HG03558 (cell line): Measurements from ENCODE around the gene APLN.

ENCODE experiments used
- ATAC-seq: cut with Tn5 transposase; IDR thresholded peaks from one replicate; pipeline ENCODE4 v1.9.1; 2021; ENCODE audit warnings: moderate number of reproducible peaks; ENCODE audit not compliant: unreplicated experiment; ENCODE audit errors: extremely low read depth

Gene APLN

DNA sequence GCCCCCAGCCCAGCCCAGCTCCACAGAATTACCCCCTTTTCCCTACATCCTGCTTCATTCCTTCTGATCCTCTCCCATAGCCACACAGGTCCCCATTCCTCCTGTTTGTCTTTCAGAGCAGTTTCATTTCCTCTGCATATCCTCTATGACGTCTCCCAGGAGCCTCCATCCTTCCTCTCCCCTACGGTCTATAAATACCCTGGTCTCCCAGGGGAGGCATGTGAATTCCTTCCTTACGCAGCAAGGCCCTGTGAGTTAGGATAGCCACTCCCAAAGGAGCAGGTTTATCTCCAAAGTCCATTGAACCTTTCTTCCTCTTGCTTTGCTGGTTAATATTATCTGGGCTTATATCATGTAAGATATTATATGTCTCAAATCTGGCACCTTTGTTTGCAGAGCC is 8.4 kb upstream of the APLN start:
- no peak for ATAC-seq

DNA sequence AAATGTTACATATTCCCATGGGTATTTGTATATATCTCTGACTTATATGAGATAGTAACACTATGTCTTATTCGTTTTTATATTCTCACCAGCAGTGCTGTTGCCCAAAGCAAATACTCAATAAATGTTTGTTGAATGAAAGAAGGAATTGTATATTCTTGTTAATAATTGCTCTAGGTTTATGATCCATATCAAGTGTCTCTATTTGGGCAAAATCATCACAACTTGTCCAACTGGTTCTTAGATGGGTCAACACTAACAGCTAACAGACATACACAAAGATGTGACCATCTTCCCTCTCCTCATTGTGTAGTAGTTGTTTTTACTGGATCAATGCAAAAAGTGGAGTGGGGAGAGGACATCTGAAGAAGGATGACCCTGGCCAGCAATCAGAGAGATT is 6.6 kb upstream of the APLN start:
- ATAC-seq, result no peak

DNA sequence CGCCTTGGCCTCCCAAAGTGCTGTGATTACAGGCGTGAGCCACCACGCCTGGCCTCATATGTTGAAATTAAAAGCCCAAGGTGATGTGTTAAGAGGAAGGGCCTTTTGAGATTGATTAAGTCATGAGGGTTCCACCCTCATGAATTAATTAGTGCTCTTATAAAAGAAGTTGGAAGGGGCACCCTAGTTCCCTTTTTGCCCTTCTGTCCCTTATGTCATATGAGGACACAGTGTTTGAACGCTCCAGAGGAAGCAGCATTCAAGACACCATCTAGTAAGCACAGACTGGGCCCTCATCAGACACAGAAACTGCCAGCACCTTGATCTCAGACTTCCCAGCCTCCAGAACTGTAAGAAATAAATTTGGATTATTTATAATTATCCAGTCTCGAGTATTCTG is 5.1 kb upstream of the APLN start:
- ATAC-seq, result no peak

DNA sequence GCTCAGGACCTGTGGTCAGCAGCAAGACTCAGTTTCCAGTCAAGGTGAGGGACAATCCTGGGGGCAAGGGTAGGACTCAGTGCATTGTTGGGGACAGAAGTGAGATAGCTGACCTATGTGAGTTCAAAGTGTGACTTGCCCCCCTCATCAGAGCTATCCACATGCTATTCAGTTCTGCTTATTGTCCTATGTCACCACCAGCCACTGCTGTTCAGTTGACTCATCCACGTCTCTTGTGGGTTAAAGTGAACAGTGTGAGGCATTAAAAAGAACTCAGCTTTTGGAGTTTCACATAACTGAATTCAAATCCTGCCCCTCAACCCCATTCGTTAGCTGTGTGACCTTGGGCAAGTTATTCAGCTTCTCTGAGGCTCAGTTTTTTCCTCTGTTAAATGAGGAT is 4.4 kb upstream of the APLN start:
- no peak for ATAC-seq

DNA sequence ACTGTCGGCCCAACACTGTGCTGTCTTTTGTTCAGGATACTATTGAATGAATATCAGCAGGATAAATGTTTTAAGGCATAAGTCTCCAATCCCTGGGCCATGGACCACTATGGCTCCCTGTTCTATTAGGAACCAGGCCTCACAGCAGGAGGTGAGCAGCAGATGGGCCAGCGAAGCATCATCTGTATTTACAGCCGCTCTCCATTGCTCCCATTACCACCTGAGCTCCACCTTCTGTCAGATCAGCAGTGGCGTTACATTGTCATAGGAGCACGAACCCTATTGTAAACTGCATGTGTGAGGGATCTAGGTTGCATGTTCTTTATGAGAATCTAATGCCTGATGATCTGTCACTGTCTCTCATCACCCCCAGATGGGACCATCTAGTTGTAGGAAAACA is 3.7 kb upstream of the APLN start:
- no peak for ATAC-seq

DNA sequence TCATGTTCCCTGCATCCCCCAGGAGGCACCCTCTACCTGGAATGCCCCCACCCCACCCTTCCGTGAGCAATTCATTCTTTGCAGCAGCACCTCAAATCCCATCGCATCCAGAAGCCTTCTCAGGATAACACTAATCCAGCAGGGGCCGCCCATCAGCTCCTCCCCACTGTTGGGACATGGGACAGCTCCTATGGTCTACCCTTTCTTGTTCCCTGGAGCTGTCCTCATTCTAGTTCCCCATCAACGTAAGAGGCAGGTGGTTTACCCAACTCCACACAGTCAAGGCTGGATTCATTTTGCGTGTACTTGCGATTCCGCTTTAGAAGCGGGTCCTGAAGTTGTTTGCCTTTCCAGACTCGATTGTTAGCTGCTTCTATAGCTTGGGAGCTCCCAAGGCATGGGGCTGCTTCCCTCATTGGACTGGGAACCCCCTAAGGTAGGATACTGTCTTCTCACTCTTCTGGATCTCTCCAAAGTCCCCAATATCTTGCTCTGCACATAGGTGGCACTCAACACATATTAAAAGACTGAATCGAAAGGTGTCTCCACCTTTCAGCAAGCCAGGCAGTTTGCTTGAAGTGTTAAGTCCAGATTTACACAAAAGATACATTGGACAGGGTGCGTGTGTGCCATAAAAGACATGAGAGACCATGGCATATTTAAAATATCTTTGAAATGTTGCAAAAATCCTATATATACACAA is 942 bp upstream of the APLN start:
- ATAC-seq, result no peak

DNA sequence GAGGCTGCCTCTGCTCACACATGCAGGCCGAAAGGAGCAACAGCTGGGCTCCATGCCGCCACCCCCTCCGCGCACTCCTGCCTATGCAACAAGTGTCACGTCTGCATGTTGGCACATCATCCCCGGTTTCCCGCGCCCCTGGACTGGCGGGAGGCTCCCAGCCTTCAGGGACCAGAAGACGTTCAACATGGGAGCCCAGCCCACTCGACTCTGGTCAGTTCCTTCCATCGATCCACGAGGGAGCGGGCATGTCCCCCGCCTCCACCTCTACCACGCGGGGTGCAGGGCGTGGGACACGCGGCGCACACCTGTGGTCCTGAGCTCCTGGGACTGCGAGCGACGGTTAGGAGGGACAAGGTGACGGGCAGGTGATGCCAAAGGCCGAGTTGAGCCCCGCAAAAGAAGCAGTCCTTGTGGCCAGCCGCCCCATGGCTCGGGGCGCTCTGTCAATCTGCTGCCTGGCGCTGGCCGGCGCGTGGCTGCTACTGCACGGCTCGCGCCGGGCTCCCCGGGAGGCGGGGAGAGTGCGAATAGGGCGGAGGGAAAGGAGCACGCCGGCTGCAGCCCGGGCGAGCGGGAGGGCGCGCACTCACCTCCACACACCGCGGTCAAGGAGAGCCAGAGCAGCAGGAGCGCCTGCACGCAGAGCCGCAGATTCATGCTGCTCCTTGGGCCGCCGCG is 645 bp downstream of the APLN start:
- no peak for ATAC-seq

DNA sequence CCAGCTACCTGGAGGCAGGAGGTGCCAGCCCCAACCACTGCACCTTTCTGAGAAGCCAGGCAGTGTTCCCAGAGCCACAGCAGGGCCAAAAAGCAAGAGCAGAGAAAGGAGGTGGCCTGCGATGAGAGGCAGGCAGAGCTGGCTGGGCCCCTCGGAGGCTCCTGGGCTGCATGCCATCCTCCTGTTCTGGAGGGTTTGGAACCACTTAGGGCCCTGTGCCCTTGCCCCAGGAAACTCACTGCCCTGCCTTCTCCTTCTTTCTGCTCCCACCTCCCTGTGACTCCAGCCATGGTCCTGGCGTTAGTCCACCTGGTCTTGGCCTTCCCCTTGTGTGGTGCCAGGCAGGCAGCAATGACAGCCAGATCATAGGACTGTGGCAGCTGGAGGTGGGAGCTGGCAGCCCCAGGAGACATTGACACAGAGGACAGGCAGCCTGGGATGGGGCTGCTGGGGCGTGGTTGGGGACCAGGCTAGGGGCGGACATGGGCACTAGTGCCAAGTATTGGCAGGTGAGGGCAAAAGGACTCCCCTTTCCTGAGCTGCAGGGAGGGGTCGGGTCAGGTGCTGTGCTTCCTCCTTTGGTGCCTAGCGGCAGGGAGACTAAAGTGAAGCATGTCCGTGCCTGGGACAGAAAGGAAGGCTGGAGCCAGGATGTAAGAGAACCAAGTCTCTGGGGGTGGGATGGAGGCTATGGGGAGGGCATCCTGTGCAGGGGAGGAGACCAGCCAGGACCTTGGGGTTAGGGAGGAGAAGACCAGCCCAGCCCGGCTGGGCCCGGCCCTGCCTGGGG is 1.4 kb downstream of the APLN start:
- no peak for ATAC-seq

DNA sequence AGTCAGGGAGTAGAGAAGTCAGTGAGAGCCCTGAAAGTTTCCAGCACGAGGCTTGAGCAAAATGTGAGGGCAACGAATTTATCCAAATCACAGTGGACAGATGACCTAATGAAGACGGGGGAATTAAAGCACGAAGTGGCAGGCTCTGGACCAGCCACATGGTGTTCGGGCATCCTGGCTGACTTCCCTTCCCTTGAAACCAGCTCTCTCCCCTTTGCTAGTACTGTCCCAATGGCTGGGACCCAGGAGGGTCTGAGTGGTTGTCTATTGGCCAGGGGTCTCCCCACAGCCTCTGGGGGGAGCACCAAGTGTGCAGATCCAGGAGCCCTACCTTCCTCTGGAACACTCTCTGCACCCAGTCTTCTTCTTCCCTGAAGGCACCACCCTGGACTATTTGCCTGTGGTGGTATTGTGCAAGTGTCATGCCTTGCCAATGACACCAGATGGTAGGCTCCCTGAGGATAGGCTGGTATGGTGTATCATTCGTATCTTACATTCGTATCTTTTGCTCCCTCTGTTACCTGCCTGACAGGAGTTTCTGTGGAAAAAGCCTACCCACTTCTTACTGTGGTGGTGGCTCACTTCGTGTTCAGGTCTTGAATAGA is 2.1 kb downstream of the APLN start:
- no peak for ATAC-seq

DNA sequence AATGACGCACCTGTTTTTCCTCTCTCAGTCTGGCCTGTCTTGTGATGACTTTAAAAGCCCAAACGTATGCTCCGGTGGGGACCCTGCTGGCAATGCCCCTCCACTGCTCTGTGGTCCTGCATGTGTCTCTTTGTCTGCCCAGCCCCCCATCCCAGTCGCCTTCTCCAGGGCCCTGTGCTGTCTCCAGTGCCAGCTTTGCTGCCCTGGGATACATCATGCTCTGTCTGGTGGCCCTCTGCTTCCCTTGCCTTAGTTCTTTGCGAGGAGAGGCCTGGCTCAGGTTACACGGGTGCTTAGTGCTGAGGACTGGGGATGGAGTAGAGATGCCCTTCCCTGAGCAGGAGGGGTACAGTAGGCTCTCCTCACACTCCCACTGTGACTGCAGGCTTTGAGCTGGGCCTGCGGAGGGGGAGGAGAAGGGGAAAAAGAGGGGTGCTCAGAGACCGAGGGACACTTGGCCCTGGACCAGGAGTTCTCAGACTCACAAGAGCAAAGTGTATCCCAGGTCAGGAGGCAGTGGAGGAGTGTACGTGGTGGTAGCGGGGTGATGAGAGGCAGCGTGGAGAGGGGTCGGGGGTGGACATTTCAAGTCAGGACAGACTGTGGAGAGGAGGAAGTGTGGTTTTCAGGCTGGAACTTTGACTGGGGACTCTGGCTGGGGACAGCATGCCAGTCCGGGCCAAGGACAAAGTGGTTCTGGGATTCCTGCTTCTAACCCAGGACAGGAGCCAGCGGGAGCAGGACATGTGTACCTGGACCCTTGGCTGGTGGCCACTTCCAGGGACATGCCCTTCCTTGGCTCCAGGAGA is 2.8 kb downstream of the APLN start:
- ATAC-seq, result no peak

DNA sequence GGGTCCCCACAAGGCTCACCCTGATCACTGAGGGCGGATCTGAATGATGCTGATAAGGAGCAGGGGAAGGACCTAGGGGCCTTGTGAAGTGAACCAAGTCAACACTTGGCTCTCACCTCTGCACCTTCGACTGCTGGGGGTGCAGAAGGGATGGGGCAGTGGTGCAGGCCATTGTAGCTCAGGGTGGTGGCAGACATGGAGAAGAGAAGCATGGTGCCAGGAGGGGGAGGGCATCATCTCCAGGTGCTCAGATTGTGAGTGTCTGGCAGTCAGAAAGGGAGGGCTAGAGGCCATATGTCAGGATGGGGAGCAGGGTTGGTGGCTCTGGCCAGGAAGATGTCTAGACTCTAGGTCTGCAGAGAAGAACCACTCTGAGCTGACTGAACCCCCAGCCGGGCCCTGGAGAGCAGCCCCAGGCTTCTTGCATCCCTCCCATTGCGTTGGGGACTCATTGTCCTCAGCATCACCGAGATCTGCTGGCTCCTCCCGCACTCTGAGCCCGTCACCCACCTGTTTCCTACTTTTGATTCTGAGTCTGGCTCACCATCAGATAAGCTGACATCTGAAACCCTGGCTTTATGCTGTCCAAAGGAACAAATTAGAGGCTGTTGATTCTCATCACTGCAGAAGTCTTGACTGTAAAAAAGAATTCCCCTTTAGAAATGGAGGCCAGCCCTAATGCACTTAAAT is 3.8 kb downstream of the APLN start:
- no peak for ATAC-seq

DNA sequence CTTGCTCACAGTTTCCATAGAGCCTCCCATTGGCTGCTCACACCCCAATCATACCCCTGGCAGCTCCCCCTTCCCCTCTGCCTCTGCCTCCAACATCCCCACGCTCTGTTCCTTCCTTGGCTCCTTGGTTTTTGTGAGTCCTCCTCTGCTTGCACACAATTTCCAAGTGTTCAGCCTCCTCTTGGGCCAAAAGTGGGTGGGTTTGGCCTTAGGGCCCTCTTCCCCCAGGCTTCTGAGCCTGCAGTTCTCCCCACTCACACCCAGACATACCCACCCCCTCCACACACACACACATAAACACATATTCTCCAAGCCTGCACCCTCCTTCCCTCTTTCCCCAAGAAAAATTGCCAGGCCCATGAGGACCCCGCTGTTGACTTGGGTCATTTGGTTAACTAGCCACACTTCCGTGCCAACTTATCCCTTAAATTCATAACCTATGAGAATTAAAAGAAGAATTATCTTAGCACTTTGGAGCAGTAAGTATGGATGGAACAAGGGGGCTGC is 4.5 kb downstream of the APLN start:
- ATAC-seq, result no peak

DNA sequence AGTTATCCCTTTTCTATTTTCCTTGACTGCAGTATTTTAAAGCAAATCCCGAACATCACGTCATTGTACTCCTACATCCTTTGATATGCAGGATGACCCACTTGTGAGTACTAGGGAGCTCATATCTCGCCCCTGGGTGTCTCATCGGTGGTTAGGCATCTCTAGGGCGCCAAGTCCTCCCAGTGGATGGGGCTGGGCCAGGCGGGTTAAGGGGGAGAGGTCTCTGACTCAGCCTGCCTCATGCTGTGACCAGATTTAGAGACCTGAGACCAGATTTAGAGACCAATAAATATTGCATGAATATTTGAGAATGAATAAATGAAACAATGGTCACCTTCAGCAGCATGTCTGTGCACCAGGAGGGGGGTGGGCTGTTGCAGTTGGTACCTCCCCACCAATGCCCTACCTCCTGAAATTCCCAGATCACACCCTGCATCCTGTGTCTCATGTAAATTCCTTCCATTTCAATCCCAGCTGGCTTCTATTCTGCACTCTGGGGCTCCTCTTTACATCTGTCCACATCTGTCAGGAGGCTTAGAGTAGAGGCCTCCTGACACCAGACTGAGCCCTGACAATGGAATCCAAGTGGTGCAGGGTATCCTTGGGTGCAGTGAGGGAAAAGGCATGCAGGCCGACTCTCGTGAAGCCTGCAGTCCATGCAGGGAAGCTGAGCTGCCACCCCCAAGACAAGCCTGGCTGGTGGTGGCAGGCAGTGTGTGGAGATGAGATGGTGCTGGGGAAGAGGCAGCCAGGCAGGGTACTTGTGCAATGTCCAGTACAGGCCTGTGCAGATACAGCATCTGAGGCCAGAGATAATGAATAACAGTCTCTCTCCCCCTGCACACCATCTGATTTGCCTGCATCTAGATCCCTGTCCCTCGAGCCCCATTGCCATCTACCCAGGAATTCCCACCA is 5.2 kb downstream of the APLN start:
- no peak for ATAC-seq

DNA sequence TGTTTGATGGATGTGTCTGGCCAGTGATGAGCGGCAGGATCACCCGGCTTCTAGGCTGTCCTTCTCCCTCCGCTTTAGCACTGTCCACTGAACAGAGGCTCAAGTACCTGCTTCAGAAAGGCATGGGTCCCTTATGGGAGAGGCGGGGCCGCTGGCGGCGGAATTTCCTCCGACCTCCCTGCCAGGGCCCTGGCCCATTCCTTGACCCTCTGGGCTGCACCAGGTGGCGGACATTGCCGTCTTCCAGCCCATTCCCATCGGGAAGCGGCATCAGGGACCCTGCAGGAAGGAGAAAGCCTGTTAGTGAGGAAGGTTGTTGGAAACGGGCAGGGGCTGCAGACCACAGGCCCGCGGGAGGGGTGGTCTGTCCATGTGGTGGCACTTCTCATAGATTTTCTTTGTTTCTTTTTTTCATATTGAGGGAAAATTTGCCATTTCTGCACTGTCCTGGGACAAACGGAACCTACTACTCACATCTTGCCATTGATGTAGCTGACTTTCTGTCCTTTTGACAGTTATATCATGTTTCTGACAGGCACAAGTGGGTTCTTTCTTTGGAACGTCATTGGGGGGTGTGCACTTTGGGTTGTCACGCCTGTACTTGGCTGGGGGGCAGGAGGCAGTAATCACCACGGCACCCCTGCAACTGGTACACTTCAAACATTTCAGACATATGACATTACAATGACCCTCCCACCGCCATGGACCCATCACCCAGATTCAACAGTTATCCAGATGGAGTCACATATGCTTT is 6.1 kb downstream of the APLN start:
- no peak for ATAC-seq

DNA sequence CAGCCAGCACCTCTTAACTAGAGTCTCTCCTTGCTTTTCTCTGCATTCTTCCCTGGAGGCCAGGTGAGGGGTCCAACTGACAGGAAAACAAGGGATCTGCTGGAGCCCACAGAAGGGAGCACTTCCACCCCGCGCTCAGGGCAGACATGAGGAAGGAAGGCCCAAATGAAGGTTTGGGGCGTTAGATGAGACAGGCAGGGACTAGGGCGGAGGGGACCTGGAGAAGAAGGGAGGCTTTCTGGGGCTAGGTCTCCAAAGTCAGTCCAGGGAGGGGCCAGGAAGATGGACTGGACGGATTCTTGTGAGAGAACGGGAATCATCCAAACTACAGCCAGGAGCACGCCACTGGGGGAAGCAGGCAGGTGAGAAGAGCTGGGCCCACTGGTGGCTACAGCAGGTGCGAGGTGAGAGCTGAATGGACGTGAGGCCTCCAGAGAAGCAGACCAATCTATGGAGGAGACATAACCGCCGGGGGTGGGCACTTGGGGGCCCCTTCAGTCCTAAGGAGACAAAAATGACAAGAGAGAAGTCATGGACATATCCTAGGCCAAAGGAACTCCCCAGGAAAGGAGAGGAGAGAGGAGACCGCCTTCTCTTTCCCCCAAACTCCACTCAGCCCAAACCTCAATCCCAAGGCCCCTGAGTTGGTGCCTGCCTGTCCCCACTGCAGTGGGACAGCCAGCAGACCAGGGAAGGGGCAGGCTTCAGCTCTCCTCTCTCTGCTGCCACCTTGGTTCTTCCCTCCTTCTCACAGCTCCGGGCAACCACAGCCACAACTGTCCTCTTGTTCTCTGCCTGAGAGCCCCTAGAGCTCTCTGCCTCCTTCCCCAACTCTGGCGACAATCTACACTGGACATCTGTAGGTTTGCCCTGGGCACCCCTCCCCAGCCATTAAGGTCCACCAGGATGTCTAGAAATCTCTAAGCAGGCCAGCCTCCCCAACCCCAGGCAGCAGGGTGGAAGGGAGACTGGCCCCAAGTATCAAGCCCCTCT is 7.0 kb downstream of the APLN start:
- ATAC-seq, result no peak

DNA sequence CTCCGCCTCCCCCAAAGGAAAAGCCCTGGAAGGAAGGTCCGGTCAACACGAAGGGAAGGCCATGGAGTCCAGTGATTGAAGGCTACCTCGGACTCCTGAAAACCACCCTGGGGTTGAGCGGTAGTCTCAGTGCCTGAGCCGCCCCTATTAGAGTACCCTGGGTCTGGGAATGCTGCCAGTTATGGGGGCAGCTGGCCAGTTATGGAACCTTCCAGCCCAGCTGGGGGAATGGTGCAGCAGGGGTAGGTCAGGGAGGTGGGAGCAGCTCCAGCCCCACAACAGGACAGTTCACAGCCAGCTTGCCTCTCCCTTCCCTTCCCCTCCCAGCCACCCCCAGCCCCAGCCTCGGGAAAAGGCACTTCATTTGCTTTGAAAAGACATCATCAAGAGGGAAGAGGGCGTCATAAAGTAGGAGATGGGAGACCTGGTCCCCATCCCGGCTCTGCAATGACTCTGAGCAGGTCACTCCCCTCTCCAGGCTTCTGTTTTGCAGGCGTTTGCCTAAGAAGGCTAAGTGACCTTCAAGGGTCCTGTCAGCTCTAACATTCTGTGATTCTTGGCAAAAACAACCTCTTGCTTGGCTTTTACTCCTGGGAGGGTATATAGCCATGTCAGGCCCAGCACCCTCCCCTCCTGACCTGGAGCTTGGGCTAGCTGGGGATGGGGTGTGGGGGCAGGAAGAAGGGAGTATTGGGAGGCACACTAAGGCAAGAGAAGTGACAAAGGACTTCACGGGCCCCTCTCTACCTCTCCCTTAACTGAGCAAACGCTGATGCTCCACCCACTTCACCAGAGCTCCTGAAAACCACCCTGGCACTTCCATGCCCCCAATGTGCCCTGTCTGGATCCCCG is 8.0 kb downstream of the APLN start:
- ATAC-seq, result no peak
